IMR-90 (cell line): ENCODE data around the gene LMBR1L. TPM values are rescaled to one million over a fixed set of nuclear protein-coding genes. Genes with fewer than 3 reads are reported as not detected.
A peak's percentile ranks its signal among the peaks of the same experiment; 100 is the strongest.

Experiments
- FOS ChIP-seq: fragments of 150-350 bp; IDR thresholded peaks from 2 replicates; pipeline ENCODE4 v1.6.1; 2016; ENCODE audit warnings: low read depth, low read length
- NFE2L2 ChIP-seq: fragments of 150-350 bp; IDR thresholded peaks from 2 replicates; pipeline ENCODE4 v1.6.1; 2016; ENCODE audit warnings: low read depth, mild to moderate bottlenecking, low read length
- polyA plus RNA-seq, 3 experiments: library from polyadenylated mRNA; depleted of rRNA; stranded (reverse); fragments of >200 nt; gene quantifications; 2 replicates each; pipeline ENCODE4 v1.2.3, GENCODE V29; 2012; ENCODE audit warnings: low replicate concordance in 1 of 3
- total RNA-seq: library from RNA; depleted of rRNA; stranded (reverse); fragments of >200 nt; gene quantifications from 2 replicates; pipeline ENCODE4 v1.2.3, GENCODE V29; 2012
- TF ChIP-seq, protein P1 (sequence below): conservative IDR thresholded peaks from 2 replicates; pipeline ENCODE4 v1.5.1; 2012; ENCODE audit warnings: mild to moderate bottlenecking, low read depth, low read length, improper control_type of control experiment

The LMBR1L gene
- total and polyA plus RNA-seq, 2 of the 4 experiments (the other 2 are of a cell fraction), result 33.0 to 44.6 TPM

DNA sequence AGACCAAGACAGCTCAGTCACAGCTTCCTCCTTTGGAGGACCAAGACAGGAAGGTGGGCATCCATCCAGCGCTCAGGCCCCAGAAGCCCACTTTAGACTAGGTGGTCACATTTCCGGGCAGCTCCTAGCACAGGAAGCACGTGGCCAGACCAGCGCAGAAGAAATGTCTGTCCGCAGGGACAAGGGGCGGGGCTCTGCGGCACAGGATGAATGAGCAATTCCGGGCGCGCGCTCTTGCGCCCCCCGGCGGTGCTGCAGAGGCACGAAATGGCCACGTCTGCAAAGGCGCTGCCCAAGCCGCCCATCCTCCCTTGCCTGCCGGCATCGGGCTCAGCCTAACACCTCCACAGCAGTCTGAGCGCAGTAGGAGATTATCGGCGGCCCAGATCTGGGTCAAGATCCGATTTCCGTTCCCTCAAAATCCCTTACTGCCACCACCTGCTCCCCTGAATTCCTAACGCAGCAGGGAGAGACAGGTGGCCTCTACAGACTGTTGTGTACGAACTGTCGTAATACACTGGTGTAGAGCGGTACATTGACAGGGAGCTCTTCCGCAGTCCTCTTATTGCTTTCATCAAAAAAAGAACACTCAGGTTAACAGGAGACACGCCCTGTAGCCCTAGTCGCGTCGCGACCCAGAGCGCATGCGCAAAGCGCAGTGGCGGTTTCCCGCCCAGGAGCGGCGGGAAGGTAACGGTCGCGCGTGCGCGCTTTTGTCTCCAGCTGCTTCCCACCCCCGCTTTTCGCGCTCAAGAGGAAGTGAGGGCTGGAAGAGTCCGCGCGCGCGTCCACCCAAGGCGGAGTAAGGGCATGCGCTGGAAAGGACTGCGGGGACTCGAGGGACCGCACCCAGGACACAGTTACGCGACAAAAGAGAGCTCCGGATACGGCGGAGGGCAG, 19.8 kb upstream of the LMBR1L start (continued):
- TF ChIP-seq, protein P1, sequence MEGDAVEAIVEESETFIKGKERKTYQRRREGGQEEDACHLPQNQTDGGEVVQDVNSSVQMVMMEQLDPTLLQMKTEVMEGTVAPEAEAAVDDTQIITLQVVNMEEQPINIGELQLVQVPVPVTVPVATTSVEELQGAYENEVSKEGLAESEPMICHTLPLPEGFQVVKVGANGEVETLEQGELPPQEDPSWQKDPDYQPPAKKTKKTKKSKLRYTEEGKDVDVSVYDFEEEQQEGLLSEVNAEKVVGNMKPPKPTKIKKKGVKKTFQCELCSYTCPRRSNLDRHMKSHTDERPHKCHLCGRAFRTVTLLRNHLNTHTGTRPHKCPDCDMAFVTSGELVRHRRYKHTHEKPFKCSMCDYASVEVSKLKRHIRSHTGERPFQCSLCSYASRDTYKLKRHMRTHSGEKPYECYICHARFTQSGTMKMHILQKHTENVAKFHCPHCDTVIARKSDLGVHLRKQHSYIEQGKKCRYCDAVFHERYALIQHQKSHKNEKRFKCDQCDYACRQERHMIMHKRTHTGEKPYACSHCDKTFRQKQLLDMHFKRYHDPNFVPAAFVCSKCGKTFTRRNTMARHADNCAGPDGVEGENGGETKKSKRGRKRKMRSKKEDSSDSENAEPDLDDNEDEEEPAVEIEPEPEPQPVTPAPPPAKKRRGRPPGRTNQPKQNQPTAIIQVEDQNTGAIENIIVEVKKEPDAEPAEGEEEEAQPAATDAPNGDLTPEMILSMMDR, result peak; percentile 97
- 0 out of 2 replicates have a peak, but pooled peaks have one; percentile 9 for TF ChIP-seq FOS
- peak; percentile 76 for TF ChIP-seq NFE2L2
